ENCODE data around the gene ZNF750. TPM values are rescaled to one million over a fixed set of nuclear protein-coding genes. Genes with fewer than 3 reads are reported as not detected.

ZNF750 gene
- total and polyA plus RNA-seq, 10 of the 15 experiments (the other 5 are each of a cell fraction or from before 2014, with no cell fraction given): 0.06 TPM; not detected in 9

GRCh38 chr17:82808006-82808405 is 31.8 kb downstream of the ZNF750 start:
- intact Hi-C loops (cut with micrococcal nuclease; ENCODE audit: unreplicated experiment): no loop called here
- TF ChIP-seq, protein P1, sequence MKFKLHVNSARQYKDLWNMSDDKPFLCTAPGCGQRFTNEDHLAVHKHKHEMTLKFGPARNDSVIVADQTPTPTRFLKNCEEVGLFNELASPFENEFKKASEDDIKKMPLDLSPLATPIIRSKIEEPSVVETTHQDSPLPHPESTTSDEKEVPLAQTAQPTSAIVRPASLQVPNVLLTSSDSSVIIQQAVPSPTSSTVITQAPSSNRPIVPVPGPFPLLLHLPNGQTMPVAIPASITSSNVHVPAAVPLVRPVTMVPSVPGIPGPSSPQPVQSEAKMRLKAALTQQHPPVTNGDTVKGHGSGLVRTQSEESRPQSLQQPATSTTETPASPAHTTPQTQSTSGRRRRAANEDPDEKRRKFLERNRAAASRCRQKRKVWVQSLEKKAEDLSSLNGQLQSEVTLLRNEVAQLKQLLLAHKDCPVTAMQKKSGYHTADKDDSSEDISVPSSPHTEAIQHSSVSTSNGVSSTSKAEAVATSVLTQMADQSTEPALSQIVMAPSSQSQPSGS (IDR thresholded peaks at IDR 0.05; ENCODE audit: low read length): no peak
- TF ChIP-seq CBX5 (IDR thresholded peaks at IDR 0.05; ENCODE audit: low read depth) (no peak), DPF2 (IDR thresholded peaks at IDR 0.05) (no peak), TCF3 (IDR thresholded peaks at IDR 0.05; ENCODE audit: borderline replicate concordance, insufficient read depth, low read depth, low read length) (no peak), IKZF2 (IDR thresholded peaks at IDR 0.05) (no peak), HCFC1 (IDR thresholded peaks at IDR 0.05; ENCODE audit: low read length) (no peak), NRF1 (conservative IDR thresholded peaks at IDR 0.05; ENCODE audit: low read depth, low read length) (no peak), STAT1 (conservative IDR thresholded peaks at IDR 0.05) (no peak), BCLAF1 (IDR thresholded peaks at IDR 0.05) (no peak), YY1 (IDR thresholded peaks at IDR 0.05; ENCODE audit: low read depth, low read length) (no peak)
- no peaks in the 10 kb centered on the region for H3K79me2 ChIP-seq (ENCODE audit: control insufficient read depth, insufficient read depth, low read length)
- ChIA-PET RAD21 (ENCODE audit: unreplicated experiment) (no interaction called here), POLR2A (no interaction called here), CTCF (no interaction called here), SMC1A (ENCODE audit: uncharacterized antibody, unreplicated experiment) (no interaction called here)
- no peaks in the 10 kb centered on the region for H3K9me3 ChIP-seq (replicated peaks; ENCODE audit: control insufficient read depth, insufficient read depth, low read length)
- peaks cover 0 to 4% of the 10 kb centered on the region in 2 experiments; a peak in 2 of 4 replicates for H3K36me3 ChIP-seq (ENCODE audit: control insufficient read depth in 2 of 2, insufficient read depth in 2 of 2, low read length in 1 of 2)
- H2AFZ ChIP-seq (ENCODE audit: control insufficient read depth, low read depth, low read length): no peak overlapping the region
- ATAC-seq (no peak), FAIRE-seq (no peak), DNase-seq (ENCODE audit: low read depth, low spot score) (no peak)
- H3K27me3 ChIP-seq (replicated peaks in 1 of 2; ENCODE audit: control insufficient read depth in 2 of 2, insufficient read depth in 2 of 2, low read length in 1 of 2): no peaks in the 10 kb centered on the region
- WGBS (ENCODE audit: insufficient coverage, insufficient replicate concordance, low lambda C conversion rate, missing lambda C conversion rate): 85% methylated on average over 8 of the region's 8 CpGs
- H4K20me1 ChIP-seq (ENCODE audit: control insufficient read depth, insufficient read depth): no peaks in the 10 kb centered on the region
- H3K9ac ChIP-seq (ENCODE audit: control insufficient read depth, insufficient read depth, low read length): no peak overlapping the region
- H3K4me3 ChIP-seq: no peak overlapping the region
- no peak overlapping the region for H3K27ac ChIP-seq (ENCODE audit: control insufficient read depth, insufficient read depth)
- no peaks in the 10 kb centered on the region for H3K4me1 ChIP-seq (ENCODE audit: control insufficient read depth, insufficient read depth, low read length)
- H3K4me2 ChIP-seq (ENCODE audit: control insufficient read depth, insufficient read depth): no peak overlapping the region
- in situ Hi-C loops (cut with MboI): no loop called here
- no TSS peak for BruUV-seq (replicated peaks)
